Mucosa of descending colon (tissue), 3 donors: Measurements from ENCODE around the gene FAM13A. TPM values are rescaled to one million over a fixed set of nuclear protein-coding genes. Genes with fewer than 3 reads are reported as not detected.

Experiments
- ATAC-seq: fragments of 200-7000 bp; cut with Tn5 transposase; one replicate; pipeline ENCODE4 v1.9.1; 2020; ENCODE audit warnings: mild to moderate bottlenecking, moderate library complexity
- DNase-seq, 3 donors: peaks; one replicate each; pipeline ENCODE4 v3.0.0-alpha.2; 2020
- H3K36me3 ChIP-seq: fragments of 200-600 bp; one replicate; pipeline ENCODE4 v1.8.0; 2021; ENCODE audit warnings: low read depth, mild to moderate bottlenecking
- H3K4me1 ChIP-seq: fragments of 200-600 bp; one replicate; pipeline ENCODE4 v1.8.0; 2021; ENCODE audit warnings: low read depth, mild to moderate bottlenecking
- H3K4me3 ChIP-seq: fragments of 200-600 bp; one replicate; pipeline ENCODE4 v1.8.0; 2021; ENCODE audit warnings: mild to moderate bottlenecking
- H3K9me3 ChIP-seq: fragments of 200-600 bp; one replicate; pipeline ENCODE4 v1.8.0; 2021; ENCODE audit warnings: mild to moderate bottlenecking
- intact Hi-C, 2 donors: fragments of 100-400 bp; cut with DNase I in 1 of 2; cut with micrococcal nuclease in 1 of 2; formaldehyde crosslinking; loops; one replicate each; pipeline versions ENCODE4 v1.11.0 to v1.11.1; 2022; cut with DNase I, micrococcal nuclease
- total RNA-seq, 3 donors: library from RNA; stranded (reverse); fragmentation: NEBNext Ultra II Directional in 2 of 3; extraction: Animal tissue kit (Norgen Biotek cat#: 25700) in 2 of 3; gene quantifications; one replicate each; pipeline versions ENCODE4 v1.2.1 to v1.2.4, GENCODE V29; 2021 to 2023
- TF ChIP-seq, protein P1 (sequence below): fragments of 200-600 bp; IDR thresholded peaks from one replicate; pipeline ENCODE4 v1.8.0; 2022; ENCODE audit warnings: antibody characterized with exemption, mild to moderate bottlenecking
- donor health status: DM: no; HTN: no; CAD: no; lungs with moderate emphysema.
- donor health status: DM: no; HTN: no; CAD: no.
- donor health status: DM: no; HTN: yes; CAD: no.

Gene FAM13A
- total RNA-seq, 3 donors from 2014 or later: 41.6 to 60.1 (median 50.2) TPM

GRCh38 chr4:88799900-88800299 is 257.1 kb downstream of the FAM13A start:
- ATAC-seq (no peak), DNase-seq (no peak)
- TF ChIP-seq, protein P1, sequence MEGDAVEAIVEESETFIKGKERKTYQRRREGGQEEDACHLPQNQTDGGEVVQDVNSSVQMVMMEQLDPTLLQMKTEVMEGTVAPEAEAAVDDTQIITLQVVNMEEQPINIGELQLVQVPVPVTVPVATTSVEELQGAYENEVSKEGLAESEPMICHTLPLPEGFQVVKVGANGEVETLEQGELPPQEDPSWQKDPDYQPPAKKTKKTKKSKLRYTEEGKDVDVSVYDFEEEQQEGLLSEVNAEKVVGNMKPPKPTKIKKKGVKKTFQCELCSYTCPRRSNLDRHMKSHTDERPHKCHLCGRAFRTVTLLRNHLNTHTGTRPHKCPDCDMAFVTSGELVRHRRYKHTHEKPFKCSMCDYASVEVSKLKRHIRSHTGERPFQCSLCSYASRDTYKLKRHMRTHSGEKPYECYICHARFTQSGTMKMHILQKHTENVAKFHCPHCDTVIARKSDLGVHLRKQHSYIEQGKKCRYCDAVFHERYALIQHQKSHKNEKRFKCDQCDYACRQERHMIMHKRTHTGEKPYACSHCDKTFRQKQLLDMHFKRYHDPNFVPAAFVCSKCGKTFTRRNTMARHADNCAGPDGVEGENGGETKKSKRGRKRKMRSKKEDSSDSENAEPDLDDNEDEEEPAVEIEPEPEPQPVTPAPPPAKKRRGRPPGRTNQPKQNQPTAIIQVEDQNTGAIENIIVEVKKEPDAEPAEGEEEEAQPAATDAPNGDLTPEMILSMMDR: no peak
- H3K36me3 ChIP-seq: no peaks in the 10 kb centered on the region
- H3K9me3 ChIP-seq: no peaks in the 10 kb centered on the region
- H3K4me1 ChIP-seq: peaks cover 19% of the 10 kb centered on the region
- intact Hi-C loops: no loop called here
- no peak overlapping the region for H3K4me3 ChIP-seq

DNA sequence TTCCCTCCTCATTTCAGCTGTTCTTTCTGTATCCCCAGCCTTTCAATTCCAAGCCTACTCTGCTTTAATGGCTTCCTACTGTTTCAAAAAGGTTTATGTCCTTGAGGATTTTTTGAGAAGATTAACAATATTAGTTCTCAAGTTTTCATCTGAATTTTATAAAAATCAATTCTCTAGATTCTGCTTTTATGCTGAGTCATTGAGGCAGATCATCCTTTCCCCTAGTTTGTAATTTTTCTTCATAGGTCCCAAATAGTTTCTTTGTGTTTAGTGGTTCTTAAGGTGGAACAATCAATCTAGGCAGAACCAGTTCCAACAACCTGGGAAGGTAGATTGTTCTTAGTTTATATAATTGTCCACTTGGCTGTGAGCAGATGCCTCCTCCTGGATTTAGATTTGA is 259.3 kb downstream of the FAM13A start:
- TF ChIP-seq, protein P1: no peak
- no peak for ATAC-seq
- Histone ChIP-seq H3K9me3 (no peaks in the 10 kb centered on the region), H3K4me3 (no peak overlapping the region), H3K36me3 (no peaks in the 10 kb centered on the region), H3K4me1 (peaks cover under 1% of the 10 kb centered on the region)
- intact Hi-C loops: no loop called here
- DNase-seq: no peak

- no peak for DNase-seq
- no peaks in the 10 kb centered on the region for H3K4me1 ChIP-seq
- no peak for ATAC-seq
- no peaks in the 10 kb centered on the region for H3K9me3 ChIP-seq
- no peaks in the 10 kb centered on the region for H3K36me3 ChIP-seq
- TF ChIP-seq, protein P1: no peak
- intact Hi-C loops: no loop called here
- no peak overlapping the region for H3K4me3 ChIP-seq
These were observed 260.4 kb downstream of the FAM13A start for GRCh38 chr4:88796545-88796944.

- no peak for DNase-seq
- TF ChIP-seq, protein P1: no peak
- intact Hi-C loops: no loop called here
- Histone ChIP-seq H3K4me1 (no peaks in the 10 kb centered on the region), H3K9me3 (no peaks in the 10 kb centered on the region), H3K4me3 (no peak overlapping the region), H3K36me3 (no peaks in the 10 kb centered on the region)
- ATAC-seq: no peak
These were observed 262.0 kb downstream of the FAM13A start for GRCh38 chr4:88794952-88795351.

GRCh38 chr4:88794087-88794690 is 262.8 kb downstream of the FAM13A start:
- H3K36me3 ChIP-seq: no peaks in the 10 kb centered on the region
- ATAC-seq (no peak), DNase-seq (no peak)
- no peaks in the 10 kb centered on the region for H3K9me3 ChIP-seq
- no peak overlapping the region for H3K4me3 ChIP-seq
- intact Hi-C loops: no loop called here
- TF ChIP-seq, protein P1: no peak
- no peaks in the 10 kb centered on the region for H3K4me1 ChIP-seq

DNA sequence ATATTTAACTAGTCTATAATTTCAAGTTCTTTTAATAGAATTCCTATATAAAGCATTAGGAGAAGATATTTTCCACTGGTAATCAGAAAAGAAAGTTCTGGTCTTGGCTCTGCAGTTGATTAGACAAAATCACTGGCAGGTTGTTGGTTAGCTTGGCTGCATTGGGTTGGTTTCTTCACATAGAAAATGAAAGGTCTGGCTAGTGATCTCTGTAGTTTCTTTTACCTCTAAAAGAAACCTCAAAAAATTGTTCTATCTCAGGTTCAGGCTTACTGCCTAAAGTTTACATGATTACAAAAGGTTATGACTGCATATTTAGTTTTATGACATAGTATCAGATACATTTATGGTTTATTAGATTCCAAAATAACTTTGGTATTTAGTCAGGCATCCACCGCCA is 263.5 kb downstream of the FAM13A start:
- Histone ChIP-seq H3K4me1 (no peaks in the 10 kb centered on the region), H3K36me3 (no peaks in the 10 kb centered on the region), H3K4me3 (no peak overlapping the region), H3K9me3 (no peaks in the 10 kb centered on the region)
- TF ChIP-seq, protein P1: no peak
- no peak for ATAC-seq
- intact Hi-C loops: no loop called here
- DNase-seq: no peak
